IMR-90 (cell line): ENCODE measurements around the gene TPI1. TPM values are rescaled to one million over a fixed set of nuclear protein-coding genes. Genes with fewer than 3 reads are reported as not detected.
"Not testable (repeated sequence)": the region's sequence is repeated elsewhere in the genome, so short reads cannot be mapped to it uniquely, and the experiment has no call there.

Experiments used
- ATAC-seq: fragments of 200-7000 bp; cut with Tn5 transposase; 2 replicates; pipeline ENCODE4 v1.9.1; 2020; ENCODE audit warnings: low read depth, mild to moderate bottlenecking, moderate library complexity
- BruUV-seq: library from RNA; stranded (reverse); fragments of 400-500 nt; replicated peaks from 2 replicates; lab custom pipeline; 2021; lab: Mats Ljungman, UMichigan
- CTCF ChIA-PET: fragments of 300-600 bp; formaldehyde crosslinking; extraction: SDS; loops from one replicate; lab custom pipeline; 2021; ENCODE audit warnings: antibody characterized with exemption; lab: Yijun Ruan, JAX
- POLR2A ChIA-PET: fragments of 300-600 bp; sonication (Branson Sonifier 250); formaldehyde crosslinking; loops from one replicate; lab custom pipeline; 2022; ENCODE audit warnings: antibody characterized with exemption; ENCODE audit not compliant: unreplicated experiment; lab: Charles Lee
- DNase-seq: peaks from one replicate; pipeline ENCODE4 v3.0.0; 2013
- H2AFZ ChIP-seq: replicated peaks from 2 replicates; pipeline ENCODE3; 2013; ENCODE audit warnings: low read length, mild to moderate bottlenecking; ENCODE audit not compliant: poor library complexity
- H2AK5ac ChIP-seq: 2 replicates; pipeline ENCODE4 v1.6.1; 2013; ENCODE audit warnings: low read depth, low read length, inconsistent platforms
- H2AK9ac ChIP-seq: replicated peaks from 2 replicates; pipeline ENCODE3; 2013; ENCODE audit warnings: mild to moderate bottlenecking, low read depth, low read length, moderate library complexity; ENCODE audit not compliant: poor library complexity
- H2BK120ac ChIP-seq: 2 replicates; pipeline ENCODE4 v1.6.1; 2013; ENCODE audit warnings: low read depth, low read length, inconsistent platforms
- H2BK15ac ChIP-seq: 3 replicates; pipeline ENCODE4 v1.6.1; 2013; ENCODE audit warnings: low read depth, low read length, inconsistent platforms
- H2BK20ac ChIP-seq: 2 replicates; pipeline ENCODE4 v1.6.1; 2013; ENCODE audit warnings: low read depth, mild to moderate bottlenecking, inconsistent platforms, low read length, moderate library complexity
- H2BK5ac ChIP-seq: 2 replicates; pipeline ENCODE4 v1.6.1; 2013; ENCODE audit warnings: mild to moderate bottlenecking, low read depth, low read length, inconsistent platforms; ENCODE audit not compliant: poor library complexity, severe bottlenecking
- H3K14ac ChIP-seq: replicated peaks from 2 replicates; pipeline ENCODE4 v1.6.1; 2013; ENCODE audit warnings: low read depth, low read length, inconsistent platforms
- H3K18ac ChIP-seq: 2 replicates; pipeline ENCODE4 v1.6.1; 2013; ENCODE audit warnings: low read depth, low read length, control low read depth
- H3K23ac ChIP-seq: 2 replicates; pipeline ENCODE4 v1.6.1; 2013; ENCODE audit warnings: low read depth, low read length, inconsistent platforms
- H3K27ac ChIP-seq: 2 replicates; pipeline ENCODE4 v1.5.1; 2013; ENCODE audit warnings: mild to moderate bottlenecking, control low read depth, low read length; ENCODE audit not compliant: insufficient read depth
- H3K27me3 ChIP-seq: 2 replicates; pipeline ENCODE4 v1.6.1; 2013; ENCODE audit warnings: low read length; ENCODE audit not compliant: control insufficient read depth, insufficient read depth
- H3K36me3 ChIP-seq: 2 replicates; pipeline ENCODE4 v1.6.1; 2013; ENCODE audit warnings: low read length, mixed read lengths; ENCODE audit not compliant: control insufficient read depth, insufficient read depth
- H3K4ac ChIP-seq: 2 replicates; pipeline ENCODE4 v1.6.1; 2013; ENCODE audit warnings: low read depth, low read length, inconsistent platforms
- H3K4me1 ChIP-seq: 2 replicates; pipeline ENCODE4 v1.6.1; 2013; ENCODE audit warnings: low read length, mixed read lengths; ENCODE audit not compliant: control insufficient read depth, insufficient read depth
- H3K4me2 ChIP-seq: 2 replicates; pipeline ENCODE4 v1.6.1; 2013; ENCODE audit warnings: low read depth, mild to moderate bottlenecking, control low read depth, low read length, moderate library complexity
- H3K4me3 ChIP-seq: 2 replicates; pipeline ENCODE4 v1.5.1; 2013; ENCODE audit warnings: low read depth, mild to moderate bottlenecking, control low read depth, low read length, moderate library complexity; ENCODE audit not compliant: insufficient read depth
- H3K56ac ChIP-seq: 2 replicates; pipeline ENCODE4 v1.6.1; 2013; ENCODE audit warnings: low read length, inconsistent platforms; ENCODE audit not compliant: insufficient read depth; ENCODE audit errors: extremely low read depth
- H3K79me1 ChIP-seq, 2 experiments: 2 replicates each; pipeline ENCODE4 v1.6.1; 2013; ENCODE audit warnings: low read length in 2 of 2, inconsistent platforms in 1 of 2, low read depth in 1 of 2
- H3K9ac ChIP-seq: 2 replicates; pipeline ENCODE4 v1.6.1; 2013; ENCODE audit warnings: low read depth, low read length, control low read depth
- H3K9me1 ChIP-seq: 2 replicates; pipeline ENCODE4 v1.6.1; 2013; ENCODE audit warnings: low read length, inconsistent platforms; ENCODE audit not compliant: insufficient read depth
- H3K9me3 ChIP-seq: 2 replicates; pipeline ENCODE4 v1.6.1; 2013; ENCODE audit warnings: low read length; ENCODE audit not compliant: control insufficient read depth, insufficient read depth
- H4K20me1 ChIP-seq: 2 replicates; pipeline ENCODE4 v1.6.1; 2013; ENCODE audit warnings: low read length, inconsistent platforms; ENCODE audit not compliant: insufficient read depth
- H4K5ac ChIP-seq: 2 replicates; pipeline ENCODE4 v1.6.1; 2013; ENCODE audit warnings: mild to moderate bottlenecking, low read depth, low read length, control low read depth
- H4K8ac ChIP-seq, 2 experiments: 2 replicates each; pipeline ENCODE4 v1.6.1; 2013; ENCODE audit warnings: low read depth in 2 of 2, low read length in 2 of 2, control low read depth in 1 of 2, inconsistent platforms in 1 of 2
- H4K91ac ChIP-seq: 2 replicates; pipeline ENCODE4 v1.6.1; 2013; ENCODE audit warnings: low read depth, low read length, inconsistent platforms; ENCODE audit not compliant: insufficient read depth
- WGBS, 2 experiments: methylation state at CpG; one replicate each; pipeline versions ENCODE4 v1.1.5 to v1.1.7; 2013; ENCODE audit warnings: missing lambda C conversion rate in 2 of 2; ENCODE audit not compliant: insufficient read length in 1 of 2; ENCODE audit errors: extremely low coverage in 2 of 2; 5-methylcytosine and 5-hydroxymethylcytosine counted together
- dilution Hi-C: fragments of 300-500 bp; cut with HindIII; formaldehyde crosslinking; loops from one replicate; pipeline ENCODE4 v1.14.3; 2018; ENCODE audit warnings: low sequenced_read_pairs; ENCODE audit not compliant: unreplicated experiment
- in situ Hi-C: fragments of 300-500 bp; cut with MboI; formaldehyde crosslinking; loops from 3 replicates; pipeline ENCODE4 v1.14.3; 2019; ENCODE audit warnings: low sequenced_read_pairs, inconsistent platforms, mixed read lengths
- intact Hi-C: fragments of 100-400 bp; cut with micrococcal nuclease; formaldehyde crosslinking; loops from 2 replicates; pipeline ENCODE4 v1.10.0; 2022
- polyA plus RNA-seq, 3 experiments: library from polyadenylated mRNA; depleted of rRNA; stranded (reverse); fragments of >200 nt; gene quantifications; 2 replicates each; pipeline ENCODE4 v1.2.3, GENCODE V29; 2012; ENCODE audit warnings: low replicate concordance in 1 of 3
- total RNA-seq: library from RNA; depleted of rRNA; stranded (reverse); fragments of >200 nt; gene quantifications from 2 replicates; pipeline ENCODE4 v1.2.3, GENCODE V29; 2012

TPI1 gene
- total and polyA plus RNA-seq, 2 of the 4 experiments (the other 2 are of a cell fraction): 1,995 to 2,176 TPM

DNA sequence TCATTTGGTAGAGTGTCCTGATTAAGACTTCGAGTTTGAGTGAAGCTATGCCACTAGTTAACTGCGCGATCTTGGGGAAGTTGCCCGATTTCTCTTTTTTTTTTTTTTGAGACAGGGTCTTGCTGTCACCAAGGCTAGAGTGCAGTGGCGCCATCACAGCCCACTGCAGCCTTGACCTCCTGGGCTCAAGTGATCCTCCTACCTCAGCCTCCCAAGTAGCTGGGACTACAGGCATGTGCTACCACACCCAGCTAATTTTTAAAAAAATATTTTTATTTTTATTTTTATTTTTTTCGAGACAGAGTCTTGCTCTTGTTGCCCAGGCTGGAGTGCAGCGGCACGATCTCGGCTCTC is 6.7 kb downstream of the TPI1 start:
- Histone ChIP-seq H3K36me3 (peaks cover 31% of the 10 kb centered on the region), H4K91ac (0 out of 2 replicates have a peak overlapping the region, but pooled peaks have one; percentile 76), H3K4me2 (peak overlapping the region; percentile 98), H3K4me1 (peaks cover 15% of the 10 kb centered on the region), H3K79me1 (peaks cover 32 to 59% of the 10 kb centered on the region in 2 experiments), H3K18ac (peak overlapping the region; percentile 75; the same call in 1 of the 2 replicates), H2BK5ac (peak overlapping the region; percentile 74), H3K14ac (peak overlapping the region; percentile 86), H2AFZ (peak overlapping the region; percentile 96), H2AK5ac (peak overlapping the region; percentile 80; the same call in 1 of the 2 replicates), H3K27ac (peak overlapping the region; percentile 83), H4K20me1 (peaks cover 36% of the 10 kb centered on the region), H4K5ac (peak overlapping the region; percentile 77), H3K9ac (peak overlapping the region; percentile 77), H4K8ac (peak overlapping the region; percentile 1 to 86; a peak in 1 of 4 replicates), H3K4ac (peak overlapping the region; percentile 82), H2BK120ac (peak overlapping the region; percentile 78; the same call in 1 of the 2 replicates), H3K4me3 (peak overlapping the region; percentile 83), H3K23ac (peak overlapping the region; percentile 93; the same call in 1 of the 2 replicates)
- dilution Hi-C loops, DNase-seq, H2AK9ac ChIP-seq, in situ Hi-C loops, H3K9me3 ChIP-seq, ATAC-seq, POLR2A ChIA-PET, H2BK15ac ChIP-seq, H3K27me3 ChIP-seq, H3K56ac ChIP-seq, H2BK20ac ChIP-seq, BruUV-seq, H3K9me1 ChIP-seq: not testable (repeated sequence)
- intact Hi-C loops: loop anchor here (5.0 kb wide), 1 partner anchor 238 kb away; no protein-coding TSS in a partner anchor
- CTCF ChIA-PET: interaction anchor here (2.4 to 3.0 kb wide), 2 partner anchors 17 to 22 kb away, joined by 10 to 17 read pairs; partner anchors contain the start of genes CDCA3 and USP5
- WGBS, 2 experiments: 90% methylated on average over 2 of the region's 9 CpGs; no CpG with 5 or more reads in 1 of the 2 experiments

DNA sequence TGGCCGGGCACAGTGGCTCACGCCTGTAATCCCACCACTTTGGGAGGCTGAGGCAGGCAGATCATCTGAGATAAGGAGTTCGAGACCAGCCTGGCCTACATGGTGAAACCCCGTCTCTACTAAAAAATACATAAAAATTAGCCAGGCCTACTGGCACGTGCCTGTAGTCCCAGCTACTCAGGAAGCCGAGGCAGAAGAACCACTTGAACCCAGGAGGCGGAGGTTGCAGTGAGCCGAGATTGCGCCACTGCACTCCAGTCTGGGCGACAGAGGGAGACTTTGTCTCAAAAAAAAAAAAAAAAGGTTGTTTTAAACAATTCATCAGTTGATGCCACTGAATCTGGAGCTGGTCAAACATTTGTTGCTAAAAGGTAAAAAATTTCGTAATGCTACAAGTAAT is 12.5 kb downstream of the TPI1 start:
- H3K4ac ChIP-seq, intact Hi-C loops, H3K56ac ChIP-seq, H3K9me1 ChIP-seq, H3K27ac ChIP-seq, H3K4me2 ChIP-seq, dilution Hi-C loops, H3K14ac ChIP-seq, H4K91ac ChIP-seq, H3K4me3 ChIP-seq, ATAC-seq, H3K18ac ChIP-seq, CTCF ChIA-PET, H4K5ac ChIP-seq, H2AFZ ChIP-seq, in situ Hi-C loops, H2BK120ac ChIP-seq, H4K8ac ChIP-seq, H3K9me3 ChIP-seq, H2BK15ac ChIP-seq, H3K79me1 ChIP-seq, H3K9ac ChIP-seq, BruUV-seq, H2AK9ac ChIP-seq, H3K27me3 ChIP-seq, H4K20me1 ChIP-seq, H3K4me1 ChIP-seq, H2BK20ac ChIP-seq, DNase-seq, H2BK5ac ChIP-seq, H2AK5ac ChIP-seq, H3K23ac ChIP-seq: not testable (repeated sequence)
- H3K36me3 ChIP-seq: peaks cover 19% of the 10 kb centered on the region
- 89% methylated on average over 4 of the region's 11 CpGs; no CpG with 5 or more reads in 1 of the 2 experiments for WGBS, 2 experiments
- POLR2A ChIA-PET: interaction anchor here (1.1 kb wide), 1 partner anchor 11 kb away, joined by 9 read pairs; no protein-coding TSS in a partner anchor
